HEK293 (cell line): Measurements from ENCODE around the gene AKAP8.

Experiments used
- KLF1 ChIP-seq: fragments of 450-650 bp; formaldehyde crosslinking; IDR thresholded peaks from 2 replicates; pipeline ENCODE4 v1.5.1; 2016; ENCODE audit warnings: missing biosample characterization, missing genetic modification characterization
- SETDB1 ChIP-seq: IDR thresholded peaks from one replicate; pipeline ENCODE4 v1.6.1; 2017; ENCODE audit warnings: mild to moderate bottlenecking, low read length, moderate library complexity, mixed read lengths; ENCODE audit not compliant: insufficient read length
- YY1 ChIP-seq: fragments of 450-650 bp; formaldehyde crosslinking; IDR thresholded peaks from 2 replicates; pipeline ENCODE4 v1.5.1; 2018; ENCODE audit warnings: missing biosample characterization, missing genetic modification characterization
- ZNF274 ChIP-seq, 2 experiments: fragments of 200-500 bp in 1 of 2; fragments of 450-650 bp in 1 of 2; sonication (Bioruptor generic) in 1 of 2; formaldehyde crosslinking in 1 of 2; IDR thresholded peaks; 2 replicates each; pipeline versions ENCODE4 v1.5.1 to v1.6.1; 2014 to 2016; ENCODE audit warnings: borderline replicate concordance in 1 of 2, inconsistent platforms in 1 of 2, low read length in 1 of 2, missing biosample characterization in 1 of 2, missing genetic modification characterization in 1 of 2
- ZNF624 ChIP-seq: fragments of 450-650 bp; formaldehyde crosslinking; IDR thresholded peaks from 2 replicates; pipeline ENCODE4 v1.5.1; 2017; ENCODE audit warnings: missing biosample characterization, missing genetic modification characterization
- TF ChIP-seq, protein P1 (sequence below): fragments of 450-650 bp; formaldehyde crosslinking; IDR thresholded peaks from 2 replicates; pipeline ENCODE4 v1.5.1; 2016; ENCODE audit warnings: missing biosample characterization, missing genetic modification characterization
- TF ChIP-seq, protein P2 (sequence below): sonication (generic); formaldehyde crosslinking; IDR thresholded peaks from 2 replicates; pipeline ENCODE4 v1.8.1; 2022; ENCODE audit warnings: mild to moderate bottlenecking, moderate library complexity, missing genetic modification reagents
- TF ChIP-seq, protein P3 (sequence below): fragments of 450-650 bp; formaldehyde crosslinking; IDR thresholded peaks from 2 replicates; pipeline ENCODE4 v1.5.1; 2016; ENCODE audit warnings: missing biosample characterization, missing genetic modification characterization
- TF ChIP-seq, protein P4 (sequence below): fragments of 450-650 bp; formaldehyde crosslinking; IDR thresholded peaks from 2 replicates; pipeline ENCODE4 v1.5.1; 2016; ENCODE audit warnings: missing biosample characterization, missing genetic modification characterization

DNA sequence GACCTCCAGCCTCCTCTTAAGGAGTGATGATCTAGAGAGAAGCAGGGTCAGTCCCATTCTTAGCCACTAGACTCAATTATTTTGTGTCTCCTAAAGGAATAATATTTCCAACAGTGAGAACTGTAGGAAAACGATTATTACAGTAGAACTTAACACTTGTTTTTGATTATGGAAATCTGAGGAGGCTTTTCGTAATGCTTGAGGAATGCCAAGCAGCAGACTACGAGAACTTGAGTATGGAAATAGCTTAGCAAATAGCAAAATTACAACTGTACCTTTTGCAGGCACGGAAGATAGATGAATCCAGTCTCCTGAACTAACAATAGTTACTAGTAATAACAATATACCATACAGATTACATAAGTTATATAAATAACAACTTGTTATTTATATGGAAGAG lies 59.5 kb downstream of the AKAP8 start:
- TF ChIP-seq KLF1 (tag by site-specific recombination) (no peak), ZNF624 (tag by site-specific recombination) (no peak), SETDB1 (no peak), YY1 (tag by site-specific recombination) (no peak), ZNF274 (IDR thresholded peaks at IDR 0.05; ENCODE audit: low read length) (no peak), ZNF274 (tag by site-specific recombination; IDR thresholded peaks at IDR 0.05; ENCODE audit: borderline replicate concordance) (no peak)
- TF ChIP-seq, protein P1, sequence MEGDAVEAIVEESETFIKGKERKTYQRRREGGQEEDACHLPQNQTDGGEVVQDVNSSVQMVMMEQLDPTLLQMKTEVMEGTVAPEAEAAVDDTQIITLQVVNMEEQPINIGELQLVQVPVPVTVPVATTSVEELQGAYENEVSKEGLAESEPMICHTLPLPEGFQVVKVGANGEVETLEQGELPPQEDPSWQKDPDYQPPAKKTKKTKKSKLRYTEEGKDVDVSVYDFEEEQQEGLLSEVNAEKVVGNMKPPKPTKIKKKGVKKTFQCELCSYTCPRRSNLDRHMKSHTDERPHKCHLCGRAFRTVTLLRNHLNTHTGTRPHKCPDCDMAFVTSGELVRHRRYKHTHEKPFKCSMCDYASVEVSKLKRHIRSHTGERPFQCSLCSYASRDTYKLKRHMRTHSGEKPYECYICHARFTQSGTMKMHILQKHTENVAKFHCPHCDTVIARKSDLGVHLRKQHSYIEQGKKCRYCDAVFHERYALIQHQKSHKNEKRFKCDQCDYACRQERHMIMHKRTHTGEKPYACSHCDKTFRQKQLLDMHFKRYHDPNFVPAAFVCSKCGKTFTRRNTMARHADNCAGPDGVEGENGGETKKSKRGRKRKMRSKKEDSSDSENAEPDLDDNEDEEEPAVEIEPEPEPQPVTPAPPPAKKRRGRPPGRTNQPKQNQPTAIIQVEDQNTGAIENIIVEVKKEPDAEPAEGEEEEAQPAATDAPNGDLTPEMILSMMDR (tag by site-specific recombination), result no peak
- TF ChIP-seq, protein P2, sequence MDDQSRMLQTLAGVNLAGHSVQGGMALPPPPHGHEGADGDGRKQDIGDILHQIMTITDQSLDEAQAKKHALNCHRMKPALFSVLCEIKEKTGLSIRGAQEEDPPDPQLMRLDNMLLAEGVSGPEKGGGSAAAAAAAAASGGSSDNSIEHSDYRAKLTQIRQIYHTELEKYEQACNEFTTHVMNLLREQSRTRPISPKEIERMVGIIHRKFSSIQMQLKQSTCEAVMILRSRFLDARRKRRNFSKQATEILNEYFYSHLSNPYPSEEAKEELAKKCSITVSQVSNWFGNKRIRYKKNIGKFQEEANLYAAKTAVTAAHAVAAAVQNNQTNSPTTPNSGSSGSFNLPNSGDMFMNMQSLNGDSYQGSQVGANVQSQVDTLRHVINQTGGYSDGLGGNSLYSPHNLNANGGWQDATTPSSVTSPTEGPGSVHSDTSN (CRISPR knock-in tag), result no peak
- TF ChIP-seq, protein P3, sequence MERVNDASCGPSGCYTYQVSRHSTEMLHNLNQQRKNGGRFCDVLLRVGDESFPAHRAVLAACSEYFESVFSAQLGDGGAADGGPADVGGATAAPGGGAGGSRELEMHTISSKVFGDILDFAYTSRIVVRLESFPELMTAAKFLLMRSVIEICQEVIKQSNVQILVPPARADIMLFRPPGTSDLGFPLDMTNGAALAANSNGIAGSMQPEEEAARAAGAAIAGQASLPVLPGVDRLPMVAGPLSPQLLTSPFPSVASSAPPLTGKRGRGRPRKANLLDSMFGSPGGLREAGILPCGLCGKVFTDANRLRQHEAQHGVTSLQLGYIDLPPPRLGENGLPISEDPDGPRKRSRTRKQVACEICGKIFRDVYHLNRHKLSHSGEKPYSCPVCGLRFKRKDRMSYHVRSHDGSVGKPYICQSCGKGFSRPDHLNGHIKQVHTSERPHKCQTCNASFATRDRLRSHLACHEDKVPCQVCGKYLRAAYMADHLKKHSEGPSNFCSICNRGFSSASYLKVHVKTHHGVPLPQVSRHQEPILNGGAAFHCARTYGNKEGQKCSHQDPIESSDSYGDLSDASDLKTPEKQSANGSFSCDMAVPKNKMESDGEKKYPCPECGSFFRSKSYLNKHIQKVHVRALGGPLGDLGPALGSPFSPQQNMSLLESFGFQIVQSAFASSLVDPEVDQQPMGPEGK (tag by site-specific recombination), result no peak
- TF ChIP-seq, protein P4, sequence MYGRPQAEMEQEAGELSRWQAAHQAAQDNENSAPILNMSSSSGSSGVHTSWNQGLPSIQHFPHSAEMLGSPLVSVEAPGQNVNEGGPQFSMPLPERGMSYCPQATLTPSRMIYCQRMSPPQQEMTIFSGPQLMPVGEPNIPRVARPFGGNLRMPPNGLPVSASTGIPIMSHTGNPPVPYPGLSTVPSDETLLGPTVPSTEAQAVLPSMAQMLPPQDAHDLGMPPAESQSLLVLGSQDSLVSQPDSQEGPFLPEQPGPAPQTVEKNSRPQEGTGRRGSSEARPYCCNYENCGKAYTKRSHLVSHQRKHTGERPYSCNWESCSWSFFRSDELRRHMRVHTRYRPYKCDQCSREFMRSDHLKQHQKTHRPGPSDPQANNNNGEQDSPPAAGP (tag by site-specific recombination), result no peak
